PFSK-1 (cell line): Measurements from ENCODE around the gene FADS2.

Experiments used
- FOXP2 ChIP-seq: optimal IDR thresholded peaks from 2 replicates; pipeline ENCODE3; 2011; ENCODE audit warnings: borderline replicate concordance, control low read depth, inconsistent platforms; ENCODE audit not compliant: insufficient read depth; ENCODE audit errors: extremely low read length, extremely low read depth
- POLR2AphosphoS5 ChIP-seq: IDR thresholded peaks from 2 replicates; pipeline ENCODE4 v1.6.1; 2012; ENCODE audit warnings: low read depth, mild to moderate bottlenecking, control low read depth, low read length, moderate library complexity
- SIN3A ChIP-seq: IDR thresholded peaks from 2 replicates; pipeline ENCODE4 v1.6.1; 2012; ENCODE audit warnings: mild to moderate bottlenecking, low read length, moderate library complexity, borderline replicate concordance; ENCODE audit not compliant: insufficient read depth
- TAF1 ChIP-seq: IDR thresholded peaks from 2 replicates; pipeline ENCODE4 v1.6.1; 2012; ENCODE audit warnings: low read length, control low read depth, borderline replicate concordance; ENCODE audit not compliant: insufficient read depth
- TF ChIP-seq, protein P1 (sequence below), 2 experiments: IDR thresholded peaks; 2 replicates each; pipeline versions ENCODE4 v1.6.1 to v1.8.0; 2011 to 2012; ENCODE audit warnings: low read depth in 2 of 2, low read length in 2 of 2, control low read depth in 1 of 2, inconsistent platforms in 1 of 2, mild to moderate bottlenecking in 1 of 2, moderate library complexity in 1 of 2; ENCODE audit not compliant: insufficient read depth in 1 of 2

Gene FADS2

DNA sequence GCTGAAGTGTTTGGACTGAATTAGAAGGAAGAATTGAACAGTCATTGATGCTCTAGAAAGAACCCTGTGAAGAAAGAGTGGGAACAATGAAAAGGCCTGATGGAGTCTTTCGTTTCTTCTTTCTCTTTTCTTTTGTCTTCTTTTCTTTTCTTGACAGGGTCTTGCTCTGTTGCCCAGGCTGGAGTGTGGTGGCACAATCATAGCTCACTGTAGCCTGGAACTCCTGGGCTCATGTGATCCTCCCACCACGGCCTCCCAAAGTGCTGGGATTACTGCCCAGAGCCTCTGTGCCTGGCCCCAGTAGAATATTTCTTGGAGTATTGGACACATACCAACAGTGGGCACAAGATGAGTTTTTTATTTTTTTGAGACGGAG, 34.3 kb upstream of the FADS2 start:
- TF ChIP-seq SIN3A, result no peak
- no peak for TF ChIP-seq TAF1
- TF ChIP-seq, protein P1, sequence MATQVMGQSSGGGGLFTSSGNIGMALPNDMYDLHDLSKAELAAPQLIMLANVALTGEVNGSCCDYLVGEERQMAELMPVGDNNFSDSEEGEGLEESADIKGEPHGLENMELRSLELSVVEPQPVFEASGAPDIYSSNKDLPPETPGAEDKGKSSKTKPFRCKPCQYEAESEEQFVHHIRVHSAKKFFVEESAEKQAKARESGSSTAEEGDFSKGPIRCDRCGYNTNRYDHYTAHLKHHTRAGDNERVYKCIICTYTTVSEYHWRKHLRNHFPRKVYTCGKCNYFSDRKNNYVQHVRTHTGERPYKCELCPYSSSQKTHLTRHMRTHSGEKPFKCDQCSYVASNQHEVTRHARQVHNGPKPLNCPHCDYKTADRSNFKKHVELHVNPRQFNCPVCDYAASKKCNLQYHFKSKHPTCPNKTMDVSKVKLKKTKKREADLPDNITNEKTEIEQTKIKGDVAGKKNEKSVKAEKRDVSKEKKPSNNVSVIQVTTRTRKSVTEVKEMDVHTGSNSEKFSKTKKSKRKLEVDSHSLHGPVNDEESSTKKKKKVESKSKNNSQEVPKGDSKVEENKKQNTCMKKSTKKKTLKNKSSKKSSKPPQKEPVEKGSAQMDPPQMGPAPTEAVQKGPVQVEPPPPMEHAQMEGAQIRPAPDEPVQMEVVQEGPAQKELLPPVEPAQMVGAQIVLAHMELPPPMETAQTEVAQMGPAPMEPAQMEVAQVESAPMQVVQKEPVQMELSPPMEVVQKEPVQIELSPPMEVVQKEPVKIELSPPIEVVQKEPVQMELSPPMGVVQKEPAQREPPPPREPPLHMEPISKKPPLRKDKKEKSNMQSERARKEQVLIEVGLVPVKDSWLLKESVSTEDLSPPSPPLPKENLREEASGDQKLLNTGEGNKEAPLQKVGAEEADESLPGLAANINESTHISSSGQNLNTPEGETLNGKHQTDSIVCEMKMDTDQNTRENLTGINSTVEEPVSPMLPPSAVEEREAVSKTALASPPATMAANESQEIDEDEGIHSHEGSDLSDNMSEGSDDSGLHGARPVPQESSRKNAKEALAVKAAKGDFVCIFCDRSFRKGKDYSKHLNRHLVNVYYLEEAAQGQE (IDR thresholded peaks at IDR 0.05; ENCODE audit: insufficient read depth in 1 of 2, low read depth in 2 of 2, low read length in 2 of 2), result no peak
- TF ChIP-seq FOXP2, result no peak
- TF ChIP-seq POLR2AphosphoS5, result no peak

DNA sequence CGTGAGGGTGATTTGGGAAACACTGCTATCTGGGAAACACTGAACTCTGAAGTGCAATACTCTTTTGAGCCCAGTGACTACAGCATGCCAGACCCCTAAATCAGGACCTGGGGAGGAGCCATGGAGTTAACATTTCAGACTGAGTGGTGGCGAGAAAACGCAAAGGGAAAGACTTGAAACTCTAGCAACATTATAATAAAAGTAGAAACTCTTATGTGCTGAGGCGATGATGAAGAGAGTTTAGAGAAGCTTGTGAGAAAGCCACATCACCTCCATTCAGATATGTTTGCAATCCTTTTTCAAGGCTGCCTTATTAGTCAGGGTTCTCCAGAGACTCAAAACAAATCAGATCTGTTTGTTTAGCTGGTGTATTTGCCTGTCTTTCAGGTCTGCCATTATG, 33.5 kb upstream of the FADS2 start:
- TF ChIP-seq POLR2AphosphoS5 (no peak), SIN3A (no peak), FOXP2 (no peak), TAF1 (no peak)
- TF ChIP-seq, protein P1 (IDR thresholded peaks at IDR 0.05; ENCODE audit: insufficient read depth in 1 of 2, low read depth in 2 of 2, low read length in 2 of 2), result no peak

DNA sequence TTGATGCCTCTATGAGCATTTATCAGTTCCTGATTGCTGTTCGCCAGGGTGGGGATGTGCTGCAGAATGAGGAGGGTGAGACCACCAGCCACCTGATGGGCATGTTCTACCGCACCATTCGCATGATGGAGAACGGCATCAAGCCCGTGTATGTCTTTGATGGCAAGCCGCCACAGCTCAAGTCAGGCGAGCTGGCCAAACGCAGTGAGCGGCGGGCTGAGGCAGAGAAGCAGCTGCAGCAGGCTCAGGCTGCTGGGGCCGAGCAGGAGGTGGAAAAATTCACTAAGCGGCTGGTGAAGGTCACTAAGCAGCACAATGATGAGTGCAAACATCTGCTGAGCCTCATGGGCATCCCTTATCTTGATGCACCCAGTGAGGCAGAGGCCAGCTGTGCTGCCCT, 32.6 kb upstream of the FADS2 start:
- TF ChIP-seq TAF1, result no peak
- TF ChIP-seq SIN3A, result no peak
- no peak for TF ChIP-seq FOXP2
- TF ChIP-seq, protein P1 (IDR thresholded peaks at IDR 0.05; ENCODE audit: insufficient read depth in 1 of 2, low read depth in 2 of 2, low read length in 2 of 2), result no peak
- no peak for TF ChIP-seq POLR2AphosphoS5

- TF ChIP-seq FOXP2 (no peak), TAF1 (no peak), SIN3A (no peak), POLR2AphosphoS5 (no peak)
- TF ChIP-seq, protein P1 (IDR thresholded peaks at IDR 0.05; ENCODE audit: insufficient read depth in 1 of 2, low read depth in 2 of 2, low read length in 2 of 2), result no peak
Observed at GRCh38 chr11:61795876-61796526, 32.1 kb upstream of the FADS2 start.
